NT2/D1 (cell line): ENCODE measurements around the gene INO80E.

Experiments
- SUZ12 ChIP-seq: IDR thresholded peaks from 2 replicates; pipeline ENCODE4 v1.6.1; 2011; ENCODE audit not compliant: insufficient read length, insufficient read depth; ENCODE audit errors: extremely low read depth
- YY1 ChIP-seq: IDR thresholded peaks from 2 replicates; pipeline ENCODE4 v1.6.1; 2011; ENCODE audit not compliant: insufficient read length, insufficient read depth
- ZNF274 ChIP-seq: IDR thresholded peaks from 2 replicates; pipeline ENCODE4 v1.6.1; 2011; ENCODE audit warnings: mild to moderate bottlenecking, low read depth, low read length

GRCh38 chr16:30027588-30028437, 31.8 kb downstream of the INO80E start:
- no peak for TF ChIP-seq ZNF274
- no peak for TF ChIP-seq SUZ12
- no peak for TF ChIP-seq YY1
